SH-SY5Y (cell line): ENCODE results near the gene ACO2.

ENCODE experiments used
- GATA2 ChIP-seq: IDR thresholded peaks from 2 replicates; pipeline ENCODE4 v1.6.1; 2011; ENCODE audit warnings: mild to moderate bottlenecking, low read depth, low read length
- GATA3 ChIP-seq: IDR thresholded peaks from 2 replicates; pipeline ENCODE4 v1.6.1; 2011; ENCODE audit warnings: low read depth, mild to moderate bottlenecking, low read length, moderate library complexity

GRCh38 chr22:41556561-41556960, 87.6 kb downstream of the ACO2 start:
- TF ChIP-seq GATA2 (no peak), GATA3 (no peak)
